Left cardiac atrium (tissue), 4 donors: Measurements from ENCODE around the gene MITF. TPM values are rescaled to one million over a fixed set of nuclear protein-coding genes. Genes with fewer than 3 reads are reported as not detected.
"Not testable (repeated sequence)": the region's sequence is repeated elsewhere in the genome, so short reads cannot be mapped to it uniquely, and the experiment has no call there.

Experiments used
- ATAC-seq, 2 donors: fragments of 200-7000 bp; cut with Tn5 transposase; one replicate each; pipeline ENCODE4 v1.9.1; 2020; ENCODE audit warnings: mild to moderate bottlenecking in 2 of 2, moderate library complexity in 2 of 2
- DNase-seq: peaks from one replicate; pipeline ENCODE4 v3.0.0-alpha.2; 2020
- intact Hi-C, 2 donors: fragments of 100-400 bp; cut with DNase I; formaldehyde crosslinking; loops; one replicate each; pipeline versions ENCODE4 v1.14.1 to v1.15.1; 2022 to 2023
- total RNA-seq, 2 donors: library from RNA; stranded (reverse); fragmentation: NEBNext Ultra II Directional; extraction: Animal tissue kit (Norgen Biotek cat#: 25700); gene quantifications; one replicate each; pipeline ENCODE4 v1.2.1, GENCODE V29; 2021
- donor health status: DM: no; HTN: yes; CAD: no.
- donor health status: DM: no; HTN: yes; CAD: no; lungs with severe emphysema.
- donor health status: DM: yes; HTN: yes; CAD: no.
- donor health status: Dilated cardiomyopathy.

Gene MITF
- total RNA-seq, 2 donors from 2014 or later, result 35.2 to 51.4 TPM

GRCh38 chr3:69881051-69881450, 141.8 kb downstream of the MITF start:
- intact Hi-C loops, result no loop called here
- DNase-seq, result no peak
- ATAC-seq, result no peak

- intact Hi-C loops, result no loop called here
- no peak for DNase-seq
- ATAC-seq, result no peak
Observed at GRCh38 chr3:69881756-69882428, 142.6 kb downstream of the MITF start.

GRCh38 chr3:69882560-69882959, 143.3 kb downstream of the MITF start:
- ATAC-seq, result no peak
- intact Hi-C loops, result no loop called here
- no peak for DNase-seq

- intact Hi-C loops, result no loop called here
- ATAC-seq (no peak), DNase-seq (no peak)
Observed at GRCh38 chr3:69888040-69888942, 149.0 kb downstream of the MITF start.

- DNase-seq, result no peak
- no peak for ATAC-seq
- intact Hi-C loops, result no loop called here
Observed at GRCh38 chr3:69888943-69889315, 149.7 kb downstream of the MITF start.

- intact Hi-C loops, result no loop called here
- ATAC-seq (peak in 1 of 2 donors; percentile 46), DNase-seq (no peak)
Observed at GRCh38 chr3:69890084-69890483, 150.8 kb downstream of the MITF start.

GRCh38 chr3:69890691-69891090, 151.4 kb downstream of the MITF start:
- intact Hi-C loops, result no loop called here

GRCh38 chr3:69892706-69893105, 153.4 kb downstream of the MITF start:
- intact Hi-C loops, result no loop called here
- no peak for ATAC-seq
- DNase-seq, result no peak

More at GRCh38 chr3:69890691-69891090, 151.4 kb downstream of the MITF start:
- DNase-seq, result no peak
- no peak for ATAC-seq

GRCh38 chr3:69893274-69893673, 154.0 kb downstream of the MITF start:
- no peak for DNase-seq
- intact Hi-C loops, result no loop called here
- ATAC-seq, result no peak

- ATAC-seq (no peak), DNase-seq (no peak)
- intact Hi-C loops, result no loop called here
Observed at GRCh38 chr3:69896095-69896494, 156.8 kb downstream of the MITF start.

- intact Hi-C loops, result no loop called here
- DNase-seq (no peak), ATAC-seq (no peak)
Observed at GRCh38 chr3:69900331-69900730, 161.1 kb downstream of the MITF start.

- DNase-seq (no peak), ATAC-seq (no peak)
- intact Hi-C loops, result no loop called here
Observed at GRCh38 chr3:69901802-69902201, 162.5 kb downstream of the MITF start.

- ATAC-seq (no peak), DNase-seq (no peak)
- intact Hi-C loops, result no loop called here
Observed at GRCh38 chr3:69902386-69902785, 163.1 kb downstream of the MITF start.

- ATAC-seq (no peak), DNase-seq (no peak)
- intact Hi-C loops, result no loop called here
Observed at GRCh38 chr3:69906351-69906966, 167.2 kb downstream of the MITF start.

GRCh38 chr3:69907554-69907953, 168.3 kb downstream of the MITF start:
- ATAC-seq (no peak), DNase-seq (no peak)
- intact Hi-C loops, result no loop called here

GRCh38 chr3:69909859-69910258, 170.6 kb downstream of the MITF start:
- ATAC-seq, intact Hi-C loops: not testable (repeated sequence)

GRCh38 chr3:69913422-69913821, 174.2 kb downstream of the MITF start:
- intact Hi-C loops, result no loop called here
- DNase-seq (no peak), ATAC-seq (no peak)

More at GRCh38 chr3:69909859-69910258, 170.6 kb downstream of the MITF start:
- DNase-seq, result not testable (repeated sequence)

GRCh38 chr3:69914395-69914794, 175.1 kb downstream of the MITF start:
- ATAC-seq (peak; percentile 77 to 94), DNase-seq (peak; percentile 28)
- intact Hi-C loops, result no loop called here

- intact Hi-C loops, result no loop called here
- DNase-seq, result no peak
- ATAC-seq, result no peak
Observed at GRCh38 chr3:69915726-69916125, 176.5 kb downstream of the MITF start.

- intact Hi-C loops, ATAC-seq, DNase-seq: not testable (repeated sequence)
Observed at GRCh38 chr3:69920009-69920408, 180.7 kb downstream of the MITF start.
